HepG2 (cell line): ENCODE results near the gene ALDOA. TPM values are rescaled to one million over a fixed set of nuclear protein-coding genes. Genes with fewer than 3 reads are reported as not detected.

Experiments
- CAMTA2 ChIP-seq: sonication (generic); formaldehyde crosslinking; IDR thresholded peaks from 2 replicates; pipeline ENCODE4 v1.4.0; 2020; ENCODE audit warnings: mild to moderate bottlenecking, missing genetic modification reagents, borderline replicate concordance
- CC2D1A ChIP-seq: sonication (generic); formaldehyde crosslinking; IDR thresholded peaks from 2 replicates; pipeline ENCODE4 v1.8.1; 2023; ENCODE audit warnings: mild to moderate bottlenecking, missing genetic modification reagents
- IKZF4 ChIP-seq: sonication (generic); formaldehyde crosslinking; IDR thresholded peaks from 2 replicates; pipeline ENCODE4 v1.5.1; 2020; ENCODE audit warnings: borderline replicate concordance, mild to moderate bottlenecking, low read depth, missing genetic modification reagents; ENCODE audit errors: not compliant biosample characterization
- LRRFIP1 ChIP-seq: sonication (generic); formaldehyde crosslinking; conservative IDR thresholded peaks from 2 replicates; pipeline ENCODE4 v1.4.0; 2020; ENCODE audit warnings: missing genetic modification reagents
- MBNL3 ChIP-seq: fragments of 250-450 bp; sonication (Bioruptor Pico); conservative IDR thresholded peaks from 2 replicates; pipeline ENCODE4 v1.8.0; 2022; ENCODE audit warnings: mild to moderate bottlenecking, inconsistent platforms
- MTF1 ChIP-seq: sonication (generic); formaldehyde crosslinking; IDR thresholded peaks from 2 replicates; pipeline ENCODE4 v1.5.0; 2020; ENCODE audit warnings: missing genetic modification reagents
- NFE2 ChIP-seq: sonication (generic); formaldehyde crosslinking; IDR thresholded peaks from 2 replicates; pipeline ENCODE4 v1.4.0; 2020; ENCODE audit warnings: missing genetic modification reagents
- RERE ChIP-seq: IDR thresholded peaks from 2 replicates; pipeline ENCODE4 v1.6.1; 2016; ENCODE audit warnings: low read depth, missing genetic modification reagents, missing compliant biosample characterization
- SMARCE1 ChIP-seq: fragments of 450-650 bp; IDR thresholded peaks from 2 replicates; pipeline ENCODE4 v1.6.1; 2017; ENCODE audit warnings: borderline replicate concordance
- SNAI1 ChIP-seq: sonication (generic); formaldehyde crosslinking; IDR thresholded peaks from 2 replicates; pipeline ENCODE4 v1.5.0; 2020; ENCODE audit warnings: mild to moderate bottlenecking, missing genetic modification reagents, borderline replicate concordance
- SRSF9 ChIP-seq: fragments of 200-400 bp; formaldehyde crosslinking; IDR thresholded peaks from 2 replicates; pipeline ENCODE4 v1.6.1; 2018; ENCODE audit warnings: borderline replicate concordance, mild to moderate bottlenecking, low read depth, low read length; ENCODE audit not compliant: insufficient read depth, poor library complexity, severe bottlenecking
- TEAD3 ChIP-seq: optimal IDR thresholded peaks from 2 replicates; pipeline ENCODE3; 2016; ENCODE audit warnings: borderline replicate concordance
- TFDP1 ChIP-seq: IDR thresholded peaks from 2 replicates; pipeline ENCODE4 v1.6.1; 2016; ENCODE audit warnings: missing compliant biosample characterization, missing genetic modification reagents, borderline replicate concordance
- ZNF564 ChIP-seq: sonication (generic); formaldehyde crosslinking; IDR thresholded peaks from 2 replicates; pipeline ENCODE4 v1.8.1; 2023; ENCODE audit warnings: mild to moderate bottlenecking, missing genetic modification reagents
- ZNF766 ChIP-seq: sonication (generic); formaldehyde crosslinking; IDR thresholded peaks from 2 replicates; pipeline ENCODE4 v1.5.0; 2020; ENCODE audit warnings: missing genetic modification reagents, borderline replicate concordance
- ZNF770 ChIP-seq: sonication (generic); formaldehyde crosslinking; IDR thresholded peaks from 2 replicates; pipeline ENCODE4 v1.5.0; 2020; ENCODE audit warnings: mild to moderate bottlenecking, missing genetic modification reagents
- ZZZ3 ChIP-seq: sonication (generic); formaldehyde crosslinking; IDR thresholded peaks from 2 replicates; pipeline ENCODE4 v1.4.0; 2020; ENCODE audit warnings: missing genetic modification reagents, mild to moderate bottlenecking, borderline replicate concordance
- polyA plus RNA-seq, 8 experiments: library from polyadenylated mRNA; depleted of rRNA in 3 of 8; stranded (reverse) in 7 of 8; unstranded in 1 of 8; fragments of >200 nt; fragmentation: Illumina TruSeq in 4 of 8; extraction: Trizol in 4 of 8; gene quantifications; 2 replicates each; pipeline versions ENCODE4 v1.2.1 to v1.2.3, GENCODE V29; 2011 to 2016; ENCODE audit warnings: low read depth in 4 of 8, missing spikeins in 1 of 8, mixed read lengths in 1 of 8; ENCODE audit not compliant: insufficient read depth in 1 of 8
- total RNA-seq, 5 experiments: library from RNA; depleted of rRNA; stranded (reverse); fragments of >200 nt; fragmentation: Illumina TruSeq; extraction: Trizol; gene quantifications; 2 replicates each; pipeline ENCODE4 v1.2.3, GENCODE V29; 2016; ENCODE audit warnings: low read depth in 1 of 5

Gene ALDOA
- total and polyA plus RNA-seq, 2 of the 13 experiments (the other 11 are each of a cell fraction or from before 2014, with no cell fraction given): 925 to 1,884 TPM

- no peak; the same call in none of the 2 replicates for TF ChIP-seq ZZZ3
- no peak for TF ChIP-seq SRSF9
- TF ChIP-seq TEAD3 (CRISPR knock-in tag): peak; percentile 93
- 0 out of 2 replicates have a peak, but pooled peaks have one; percentile 34 for TF ChIP-seq ZNF564 (CRISPR knock-in tag)
- peak; percentile 41; the same call in 1 of the 2 replicates for TF ChIP-seq TFDP1 (CRISPR knock-in tag)
- peak; percentile 25; the same call in 1 of the 2 replicates for TF ChIP-seq CAMTA2 (CRISPR knock-in tag)
- TF ChIP-seq ZNF770: peak; percentile 74
- TF ChIP-seq MTF1 (CRISPR knock-in tag): no peak
- no peak for TF ChIP-seq LRRFIP1
- no peak; the same call in 1 of the 2 replicates for TF ChIP-seq SNAI1 (CRISPR knock-in tag)
- TF ChIP-seq RERE: 0 out of 2 replicates have a peak, but pooled peaks have one; percentile 19
- TF ChIP-seq MBNL3 (CRISPR knock-in tag): no peak
- TF ChIP-seq CC2D1A (CRISPR knock-in tag): no peak
- TF ChIP-seq NFE2 (CRISPR knock-in tag): no peak
- TF ChIP-seq ZNF766 (CRISPR knock-in tag): no peak
- no peak for TF ChIP-seq IKZF4 (CRISPR knock-in tag)
- no peak for TF ChIP-seq SMARCE1
These were observed 46.9 kb downstream of the ALDOA start (continued) for GRCh38 chr16:30112197-30113030.
